ENCODE measurements around the gene PCP4.

The PCP4 gene

GRCh38 chr21:39976800-39977199, 109.6 kb downstream of the PCP4 start:
- no peak for DNase-seq

Data from GF-D8 (cell line).